HG03378 (cell line): ENCODE measurements around the gene GRIN2C.

Source experiments
- ATAC-seq: cut with Tn5 transposase; IDR thresholded peaks from one replicate; pipeline ENCODE4 v1.9.1; 2021; ENCODE audit warnings: mild to moderate bottlenecking, moderate library complexity; ENCODE audit not compliant: unreplicated experiment

GRIN2C gene

DNA sequence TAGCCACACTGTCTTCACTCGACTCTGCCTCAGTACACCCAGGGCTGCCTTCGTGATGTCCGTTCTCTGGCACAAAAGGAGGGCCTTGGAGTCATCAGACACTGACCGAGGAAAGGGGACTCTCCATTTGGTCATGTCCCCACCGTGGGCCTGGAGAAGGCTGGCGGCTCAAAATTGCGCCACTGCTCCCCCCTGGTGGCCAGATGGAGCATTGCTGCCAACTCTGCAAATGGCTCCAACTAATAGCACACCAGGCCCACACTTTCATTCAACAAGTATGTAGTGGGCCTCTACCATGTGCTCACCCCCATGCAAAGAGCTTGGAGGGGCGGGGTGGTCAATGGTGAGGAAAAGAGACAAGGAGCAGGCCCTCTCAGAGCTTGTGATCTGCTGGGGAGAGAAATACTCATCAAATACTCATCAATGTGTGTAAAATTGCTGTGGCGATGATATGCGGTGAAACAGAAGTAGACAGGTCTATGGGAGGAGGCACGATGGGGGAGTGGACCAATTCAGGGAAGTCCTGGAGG is 5.2 kb upstream of the GRIN2C start:
- no peak for ATAC-seq

DNA sequence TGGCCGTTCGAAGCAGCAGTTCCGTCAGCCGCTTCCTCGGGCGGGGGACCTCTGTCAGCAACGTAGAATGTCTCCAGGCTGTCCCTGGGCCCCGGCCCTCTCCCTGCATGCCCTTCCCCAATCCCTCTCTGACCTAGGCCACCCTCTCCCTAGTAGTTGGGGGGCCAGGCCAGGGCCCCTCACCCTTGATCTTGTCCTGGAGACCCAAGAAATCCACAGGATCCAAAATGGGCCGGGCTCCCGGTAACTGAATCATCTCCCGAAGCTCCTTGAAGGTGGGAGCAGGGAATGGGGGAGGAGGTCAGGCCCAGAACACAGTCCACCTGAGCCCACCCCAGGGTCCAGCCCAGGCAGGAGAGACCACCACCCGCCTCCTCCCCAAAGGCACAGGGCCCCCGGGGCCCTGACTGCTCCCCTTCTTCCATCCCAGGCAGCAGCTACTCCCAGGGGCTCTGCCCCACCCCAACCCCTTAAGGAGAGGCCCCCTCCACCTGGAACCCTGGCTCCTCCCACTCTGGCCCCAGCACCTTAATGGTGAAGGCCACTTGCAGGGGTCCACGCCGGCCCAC is 4.7 kb upstream of the GRIN2C start:
- ATAC-seq: no peak

DNA sequence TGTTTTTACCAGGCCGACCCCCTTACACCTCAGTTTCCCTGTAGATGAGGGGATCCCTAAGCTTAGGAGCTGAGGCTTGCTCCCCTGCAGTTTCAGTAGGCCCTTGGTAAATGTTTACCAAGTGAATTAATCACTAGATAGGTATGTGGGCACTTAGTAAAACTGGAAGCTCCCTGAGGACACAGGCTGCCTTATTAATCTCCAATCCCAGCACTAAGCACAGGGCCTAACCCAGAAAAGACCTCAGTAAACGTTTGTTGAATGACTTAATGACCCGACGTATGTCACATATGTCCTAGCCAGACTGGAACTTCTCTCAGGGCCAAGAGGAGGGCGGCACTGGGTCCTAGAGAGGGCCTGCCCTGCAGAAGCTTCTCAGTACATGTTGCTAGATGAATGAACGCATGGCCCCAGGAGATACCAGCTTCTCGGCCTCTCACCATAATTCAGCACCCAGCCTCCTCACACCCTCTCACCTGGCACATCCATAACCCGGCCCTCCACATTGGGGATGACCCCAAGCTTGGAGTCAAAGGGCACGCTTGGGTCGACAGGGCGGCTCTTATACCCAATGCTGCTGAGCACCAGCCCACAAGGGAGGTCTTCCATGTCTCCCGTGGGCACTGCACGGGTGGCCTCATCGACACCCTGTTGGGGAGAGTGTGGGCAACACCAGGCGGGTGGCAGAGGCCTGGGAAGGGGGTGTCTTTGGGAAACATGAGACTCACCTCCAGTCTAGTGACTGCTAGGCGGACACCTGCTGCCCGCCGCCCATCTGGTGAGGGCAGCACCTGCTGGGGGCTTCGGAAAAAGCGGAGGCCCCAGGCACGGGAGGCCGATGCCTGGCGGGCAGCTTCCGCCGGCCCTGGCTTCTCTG is 4.0 kb upstream of the GRIN2C start:
- ATAC-seq: no peak

DNA sequence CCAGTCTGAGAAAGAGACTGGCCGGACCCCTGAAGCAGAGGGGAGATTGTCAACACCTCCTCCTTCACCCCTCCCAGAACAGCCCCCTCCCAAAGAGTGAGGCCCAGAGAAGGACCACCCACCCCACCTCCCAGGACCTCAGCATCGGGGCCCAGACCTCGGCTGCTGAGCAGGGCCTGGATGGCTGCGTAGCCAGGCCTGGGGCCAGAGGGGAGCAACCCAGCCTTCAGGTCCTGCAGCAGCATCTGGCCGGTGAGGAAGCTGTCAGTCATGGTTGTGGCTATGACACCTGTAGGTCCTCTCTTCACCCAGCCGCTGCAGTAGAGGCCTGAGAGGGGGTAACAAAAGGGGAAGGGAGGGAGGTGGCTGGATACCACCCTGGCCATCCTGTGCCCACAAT is 3.2 kb upstream of the GRIN2C start:
- no peak for ATAC-seq

DNA sequence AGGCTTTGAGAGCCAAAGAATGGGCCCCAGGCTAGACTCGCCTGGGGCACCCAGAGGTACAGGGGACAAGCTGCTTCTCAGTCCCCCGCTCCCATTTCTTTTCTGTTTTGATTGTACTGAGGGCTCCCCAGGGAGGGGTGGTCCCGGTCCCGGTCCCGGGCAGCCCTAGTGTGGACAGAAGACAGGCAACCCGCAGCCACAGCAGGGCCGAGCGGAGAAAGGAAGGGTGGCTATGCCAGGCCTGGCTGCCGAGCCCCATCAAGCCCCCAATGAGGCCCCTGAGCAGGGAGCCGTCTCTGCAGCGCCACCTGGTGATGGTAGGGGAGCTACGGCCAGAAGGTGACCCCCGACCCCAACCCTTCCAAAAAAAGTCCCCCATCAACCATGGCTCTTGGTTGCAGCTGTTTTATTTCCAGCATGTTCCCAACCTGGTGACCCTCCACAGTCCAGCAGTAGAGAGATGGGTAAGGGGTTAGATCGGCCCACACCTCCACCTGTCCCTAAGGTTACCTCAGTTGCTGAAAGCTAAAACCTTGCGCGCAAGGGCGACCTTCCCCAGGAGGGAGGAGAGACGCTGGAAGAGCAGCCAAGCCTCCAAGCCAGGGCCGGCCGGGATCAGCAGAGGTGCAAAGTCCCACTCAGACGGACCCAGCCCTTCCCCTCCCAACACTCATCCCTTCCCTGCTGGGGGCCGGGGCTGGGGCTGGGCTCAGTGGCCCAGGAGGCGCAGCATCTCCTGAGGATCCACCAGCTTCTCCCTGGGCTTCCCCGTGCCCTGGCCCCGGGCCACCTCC is 2.6 kb upstream of the GRIN2C start:
- no peak for ATAC-seq

DNA sequence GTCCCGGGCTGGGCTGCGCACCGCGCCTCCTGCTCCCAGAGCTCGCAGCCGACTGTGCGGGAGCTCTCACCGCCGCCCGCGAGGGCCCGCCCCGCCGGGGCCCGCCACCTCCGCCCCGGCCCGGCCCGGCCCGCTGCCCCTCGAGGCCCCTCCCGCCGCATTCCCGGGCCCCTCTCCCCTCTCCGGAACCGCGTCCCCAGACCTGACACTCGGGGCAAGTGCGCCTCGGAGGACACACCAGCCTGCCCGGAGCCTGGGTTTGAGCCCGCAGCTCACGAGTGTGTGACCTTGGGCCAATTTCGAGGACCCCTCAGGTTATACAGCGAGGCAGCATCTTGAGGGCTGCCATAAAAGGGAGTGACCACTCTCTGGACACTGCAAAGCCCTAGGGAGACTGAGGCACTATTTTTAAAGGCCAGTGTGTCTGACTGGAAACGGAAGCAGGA is 2.0 kb upstream of the GRIN2C start:
- ATAC-seq: no peak

DNA sequence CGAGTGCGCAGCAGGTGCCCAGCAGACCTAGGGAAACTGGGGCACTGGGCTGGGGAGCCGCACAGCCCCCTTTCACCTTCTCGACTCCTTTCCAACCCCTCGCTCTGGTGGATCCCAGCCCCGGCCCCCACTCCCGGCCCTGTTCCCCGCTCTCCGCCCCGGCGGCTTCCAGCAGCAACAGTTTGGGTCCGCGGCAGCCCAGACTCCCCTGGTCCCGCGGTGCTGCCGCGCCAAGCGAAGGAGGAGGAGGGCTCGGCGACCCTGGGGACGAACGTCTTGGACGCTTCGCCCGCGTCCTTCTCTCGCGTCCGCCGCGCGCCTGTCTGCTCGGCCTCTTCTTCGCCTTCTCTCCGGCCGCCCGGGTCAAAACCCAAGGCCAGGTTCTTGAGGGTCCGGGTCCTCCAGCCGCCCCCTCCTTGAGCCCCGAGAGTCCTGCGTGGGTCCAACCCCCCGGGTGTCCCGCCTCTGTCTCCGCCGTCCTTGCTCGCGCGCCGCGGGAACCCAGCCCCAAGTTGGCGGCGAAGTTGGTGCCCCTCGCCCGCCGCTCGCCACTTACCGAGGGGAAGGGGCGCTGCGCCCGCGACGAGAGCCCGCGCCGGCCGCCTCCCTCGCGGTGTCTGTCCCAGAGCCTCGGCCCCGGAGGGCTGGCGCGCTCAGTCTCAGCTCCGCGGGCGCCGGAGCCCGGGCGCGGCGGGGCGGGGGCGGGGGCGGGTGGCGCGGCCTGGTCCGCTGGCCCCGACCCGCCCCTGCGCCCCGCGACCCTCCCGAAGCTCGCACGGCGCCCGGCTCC is 1.4 kb upstream of the GRIN2C start:
- no peak for ATAC-seq

DNA sequence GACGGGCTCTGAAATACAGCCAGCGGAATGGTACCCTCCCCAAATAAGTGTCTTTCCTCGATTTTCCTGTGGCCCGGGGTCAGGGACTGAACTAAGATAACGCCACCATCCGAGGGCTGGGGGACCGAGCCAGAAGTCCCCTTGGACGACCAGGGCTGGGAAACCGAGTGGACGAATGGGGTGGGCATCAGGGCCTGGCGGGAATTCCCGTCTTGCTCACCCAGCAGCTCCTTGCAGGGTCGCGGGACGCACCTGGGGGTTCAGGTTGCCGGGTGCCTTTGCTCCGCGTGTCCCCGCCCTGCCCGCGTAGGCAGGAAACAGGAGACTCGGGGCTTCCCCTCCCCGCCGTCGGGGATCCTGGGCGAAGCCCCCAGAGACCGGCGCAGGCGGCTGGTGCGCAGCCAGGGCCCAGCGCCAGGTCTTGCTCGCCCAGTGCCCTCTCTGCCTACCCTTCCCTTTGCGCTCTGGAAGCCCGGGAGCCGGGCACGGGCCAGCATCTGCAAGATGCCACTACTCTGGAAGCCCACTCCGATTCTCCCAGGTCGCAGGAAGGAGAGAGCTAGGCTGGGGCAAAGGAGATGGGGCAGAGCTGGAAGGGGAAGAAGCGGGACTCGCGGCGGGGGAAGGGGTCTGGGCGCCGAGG is 665 bp upstream of the GRIN2C start:
- no peak for ATAC-seq

DNA sequence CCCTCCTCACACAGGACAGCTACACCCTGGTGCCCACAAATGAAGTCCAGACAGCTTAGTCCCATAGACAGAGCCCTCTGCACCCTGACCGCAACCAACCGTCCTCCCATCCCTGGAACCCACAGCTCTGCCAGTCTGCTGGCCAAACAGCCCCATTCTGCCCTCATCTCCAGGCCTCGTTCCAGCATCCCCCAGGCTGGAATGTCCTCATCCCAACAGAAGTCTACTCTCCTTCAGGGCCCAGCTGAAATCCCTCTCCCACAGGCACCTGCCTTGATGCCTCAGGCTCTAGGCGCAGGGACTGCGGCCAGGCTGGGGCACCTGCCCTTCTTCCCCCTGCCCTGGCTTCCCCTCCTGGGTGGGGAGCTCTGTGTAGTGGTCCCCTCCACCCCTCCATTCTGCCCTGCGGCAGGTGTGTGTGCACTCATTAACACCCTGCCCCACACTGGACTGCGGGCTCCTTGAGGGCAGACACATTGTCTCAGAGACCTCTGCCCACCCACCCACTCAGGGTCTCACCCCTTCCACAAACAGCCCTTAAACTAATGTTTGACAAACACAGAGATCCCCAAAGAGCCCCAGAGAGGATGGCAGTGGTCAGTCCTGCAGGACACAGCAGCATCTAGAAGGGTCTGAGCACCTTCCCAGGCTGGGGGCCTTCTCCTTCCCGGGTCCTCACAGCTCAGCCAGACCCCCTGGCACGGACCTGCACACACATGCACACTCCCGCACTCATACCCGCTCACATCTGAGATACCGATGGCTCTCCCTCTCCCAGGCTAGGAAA is 820 bp downstream of the GRIN2C start:
- no peak for ATAC-seq

DNA sequence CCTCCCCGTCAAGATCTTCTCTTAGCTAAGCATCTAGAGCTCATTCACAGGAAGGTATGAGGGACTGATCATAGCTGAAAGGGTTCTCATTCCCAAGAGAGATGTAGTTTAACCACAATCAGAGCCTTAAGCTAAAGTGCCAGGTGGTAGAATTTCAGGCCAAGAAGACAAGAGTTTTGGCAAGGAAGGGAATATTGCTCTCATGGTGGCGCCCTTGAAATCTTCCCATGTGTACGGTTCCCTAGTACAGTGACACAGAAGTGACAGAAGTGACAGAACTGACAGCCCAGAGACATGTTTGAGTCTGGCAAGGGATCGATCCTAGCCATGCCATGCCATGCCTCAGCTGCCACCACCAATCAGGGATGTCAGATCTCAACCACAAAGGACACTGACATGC is 2.5 kb downstream of the GRIN2C start:
- ATAC-seq: no peak

DNA sequence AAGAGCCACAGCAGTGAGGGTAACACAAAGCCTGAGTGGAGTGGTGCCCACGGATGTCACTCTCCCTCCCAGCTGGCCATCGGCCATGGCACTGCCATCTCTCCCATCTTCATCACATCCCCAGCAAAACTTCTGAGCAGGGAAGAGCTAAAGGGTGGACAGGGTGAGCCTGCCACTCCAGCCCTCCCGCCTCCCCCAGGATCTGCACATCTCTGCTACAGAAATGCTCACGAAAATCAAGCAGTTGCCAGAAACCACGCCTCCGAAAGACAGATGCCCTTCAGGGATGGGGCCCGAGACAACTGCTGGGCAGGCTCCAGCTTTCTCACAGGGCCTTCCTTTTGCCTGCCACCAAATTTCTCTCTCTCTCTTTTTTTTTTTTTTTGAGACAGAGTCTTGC is 3.6 kb downstream of the GRIN2C start:
- no peak for ATAC-seq

DNA sequence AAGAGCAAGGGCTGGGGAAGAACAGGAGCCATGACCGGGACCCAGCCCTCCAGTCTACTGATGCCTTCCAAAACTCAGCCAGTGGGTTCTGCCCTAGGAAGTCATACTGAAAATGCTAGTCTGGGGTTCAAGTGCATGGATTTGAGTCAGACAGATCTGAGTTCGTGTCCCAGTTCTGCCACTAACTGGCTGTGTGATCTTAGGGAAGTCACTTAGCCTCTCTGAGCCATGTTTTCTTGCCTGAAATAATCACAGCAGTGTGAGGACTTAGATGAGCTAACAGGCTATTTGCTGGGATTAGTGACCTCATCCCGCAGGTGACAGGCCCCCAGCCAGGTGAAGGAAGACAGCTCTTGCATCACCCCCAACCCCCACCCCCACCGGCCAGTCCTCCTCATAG is 4.4 kb downstream of the GRIN2C start:
- no peak for ATAC-seq

DNA sequence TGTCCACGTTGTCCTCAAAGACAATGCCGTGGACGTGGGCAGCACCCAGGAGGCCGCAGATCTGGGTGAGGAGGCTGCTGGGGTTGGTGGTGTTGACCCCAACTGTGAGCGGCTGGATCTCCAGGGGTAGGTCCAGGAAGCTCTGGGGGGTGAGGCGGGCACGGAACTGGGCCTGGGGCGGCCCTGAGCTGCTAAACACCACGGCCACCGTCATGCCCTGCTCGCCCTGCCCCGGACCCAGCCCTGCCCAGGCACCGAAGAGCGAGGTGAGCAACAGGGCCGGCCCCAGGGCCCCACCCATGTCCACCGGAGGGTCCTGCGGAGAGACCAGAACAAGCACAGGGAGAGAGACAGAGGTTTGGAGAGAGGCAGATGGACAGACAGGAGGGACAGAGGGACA is 4.9 kb downstream of the GRIN2C start:
- no peak for ATAC-seq

DNA sequence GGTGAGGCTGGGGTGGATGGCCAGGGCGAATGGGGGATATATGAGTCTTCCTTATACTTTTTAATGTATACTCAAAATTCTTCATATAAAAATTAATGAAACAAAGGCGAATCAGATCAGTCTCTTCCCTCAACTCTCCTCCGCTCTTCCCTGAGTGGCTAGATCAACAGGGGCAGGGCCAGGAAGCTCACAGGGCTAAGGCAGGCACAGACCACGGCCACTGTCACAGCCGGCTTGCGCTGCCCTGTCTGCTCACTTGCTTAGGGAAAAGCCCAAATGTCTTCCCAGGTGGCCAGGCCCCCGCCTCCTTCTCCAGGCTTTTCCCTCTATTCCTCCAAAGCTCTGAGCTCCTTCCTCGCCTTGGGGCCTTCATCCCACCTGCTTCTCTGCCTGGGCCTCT is 6.0 kb downstream of the GRIN2C start:
- no peak for ATAC-seq

DNA sequence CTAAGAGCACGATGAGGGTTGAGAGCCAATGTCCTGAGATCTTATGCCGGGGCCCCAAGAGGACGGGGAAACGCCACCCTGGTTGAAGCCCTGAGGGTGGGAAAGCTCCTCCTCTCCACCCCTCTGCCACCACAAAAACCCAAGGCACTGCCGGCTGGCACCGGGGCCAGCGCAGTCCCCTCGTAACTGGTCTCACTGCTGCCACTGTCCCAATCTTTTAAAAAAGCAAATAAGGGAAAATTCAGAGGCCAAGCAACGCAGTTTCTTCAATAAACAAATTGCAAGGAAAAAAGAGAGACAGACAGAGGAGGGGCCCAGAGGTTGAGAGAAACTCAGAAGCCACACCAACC is 6.7 kb downstream of the GRIN2C start:
- no peak for ATAC-seq

DNA sequence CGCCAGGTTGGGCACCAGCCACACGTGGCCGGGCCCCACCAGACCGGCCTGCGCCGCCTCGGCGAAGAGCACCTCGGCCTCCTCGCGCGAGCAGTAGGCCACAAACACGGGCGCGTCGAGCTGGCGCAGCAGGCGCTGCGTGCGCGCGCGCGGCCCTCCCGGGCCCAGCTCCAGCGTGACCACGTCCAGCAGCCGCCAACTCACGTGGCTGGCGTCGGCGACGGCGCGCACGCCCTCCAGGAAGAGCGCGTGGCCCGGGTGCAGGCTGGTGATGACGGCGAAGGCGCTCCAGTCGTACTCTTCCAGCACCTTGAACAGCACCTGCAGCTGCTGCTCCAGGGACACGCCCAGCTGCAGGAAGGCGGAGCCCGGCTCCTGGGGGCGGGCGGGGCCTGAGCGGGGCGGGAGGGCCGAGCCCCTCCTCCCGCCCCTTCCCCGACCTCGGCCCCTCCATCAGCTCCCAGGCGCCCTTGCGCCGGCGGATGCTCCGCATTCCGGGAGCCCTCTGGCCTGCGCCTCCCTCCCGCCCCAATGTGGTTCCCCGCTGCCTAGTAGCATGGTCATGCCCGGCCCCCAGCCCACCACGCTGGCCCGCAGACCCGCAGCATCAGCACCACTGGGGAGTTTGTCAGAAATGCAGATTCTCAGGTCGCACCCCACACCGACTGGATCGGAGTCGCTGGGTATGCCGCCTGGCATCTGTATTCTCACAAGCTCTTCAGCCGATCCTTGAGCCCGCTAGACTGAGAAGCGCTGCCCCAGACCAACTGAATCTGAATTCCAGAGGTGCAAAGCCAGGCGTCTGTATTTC is 7.2 kb downstream of the GRIN2C start:
- no peak for ATAC-seq

DNA sequence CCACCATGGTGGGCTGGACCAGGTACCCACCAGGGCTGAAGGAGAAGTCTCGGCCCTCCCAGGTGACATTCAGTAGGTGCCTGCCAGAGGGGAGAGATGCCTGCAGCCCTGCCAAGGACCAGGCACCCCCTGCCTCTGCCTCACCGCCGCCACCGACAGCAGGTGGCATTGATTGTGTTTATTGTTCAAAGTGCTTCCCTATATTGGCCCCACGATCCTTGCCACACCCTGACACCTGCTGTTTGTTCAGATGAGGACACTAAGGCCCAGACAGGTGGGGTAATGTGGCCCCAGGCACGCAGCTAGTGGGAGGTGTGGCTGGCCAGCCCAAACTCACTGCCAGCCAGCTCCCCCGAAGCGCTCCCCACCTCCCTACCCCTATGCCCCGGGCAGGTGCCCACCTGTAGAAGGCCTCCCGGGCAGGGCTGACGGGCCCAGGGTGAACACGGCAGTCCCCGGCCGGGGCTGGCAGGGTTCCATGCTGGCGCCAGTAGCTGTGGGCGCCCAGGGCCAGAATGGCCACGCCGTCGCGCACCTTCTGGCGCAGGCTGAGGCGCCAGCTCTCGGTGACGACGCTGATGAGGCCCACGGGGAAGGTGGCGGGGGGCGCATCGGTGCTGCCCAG is 8.0 kb downstream of the GRIN2C start:
- ATAC-seq: no peak

DNA sequence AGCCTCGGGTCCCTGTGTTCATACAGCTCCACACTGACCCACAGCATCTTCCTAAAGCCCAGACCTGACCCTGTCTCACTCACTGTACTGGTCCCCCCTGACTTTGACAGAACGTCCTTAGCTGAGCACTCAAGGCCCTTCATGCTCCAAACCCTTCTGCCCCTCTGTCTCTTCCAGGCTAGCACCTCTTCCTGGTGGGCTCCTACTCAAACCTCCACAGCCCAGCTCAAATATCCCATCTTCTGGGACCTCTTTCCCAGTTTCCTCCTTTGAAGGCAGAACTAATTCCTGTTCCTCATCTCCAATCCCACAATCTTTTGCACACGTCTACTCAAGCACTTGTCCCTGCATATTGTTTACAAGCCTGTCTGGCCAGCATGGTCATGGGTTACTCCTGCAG is 8.8 kb downstream of the GRIN2C start:
- no peak for ATAC-seq
